GM19193 (cell line): ENCODE results near the gene PAX8.

Source experiments
- POLR2A ChIP-seq: IDR thresholded peaks from 4 replicates; pipeline ENCODE4 v1.6.1; 2011; ENCODE audit not compliant: insufficient read depth, insufficient read length; ENCODE audit errors: extremely low read depth

PAX8 gene

DNA sequence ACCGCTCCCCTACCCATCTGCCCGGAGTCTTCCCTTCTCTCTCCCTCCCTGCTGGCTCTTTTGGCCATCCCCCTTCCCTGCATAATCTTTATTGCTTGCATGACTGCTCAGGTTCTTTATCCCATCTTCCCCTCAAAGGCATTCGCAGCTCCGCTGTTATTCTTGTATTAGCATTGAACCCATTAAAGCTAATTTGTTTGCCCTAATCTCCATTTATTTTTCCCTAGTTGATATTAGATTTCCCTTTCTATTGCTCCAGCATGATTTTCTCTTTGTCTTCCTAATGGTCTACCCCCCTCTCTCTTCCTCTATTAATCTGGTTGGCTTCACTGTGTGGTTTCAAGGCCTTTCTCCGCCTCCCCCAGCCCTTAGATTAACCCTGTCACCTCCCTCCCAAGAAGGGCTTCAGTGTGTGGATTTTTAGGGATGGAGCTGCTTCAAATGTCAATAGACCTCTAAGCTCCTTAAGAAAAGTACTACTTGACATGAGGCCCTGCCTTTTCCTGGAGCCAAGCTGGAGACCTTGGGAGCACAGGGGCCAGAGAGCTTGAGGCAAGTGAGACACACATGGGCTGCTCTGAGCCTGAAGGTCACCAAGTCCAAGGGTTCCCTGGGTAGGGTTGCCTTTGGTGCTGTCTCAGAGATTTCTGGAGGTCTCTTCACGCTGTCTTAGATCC, 20.1 kb downstream of the PAX8 start:
- no peak for TF ChIP-seq POLR2A

DNA sequence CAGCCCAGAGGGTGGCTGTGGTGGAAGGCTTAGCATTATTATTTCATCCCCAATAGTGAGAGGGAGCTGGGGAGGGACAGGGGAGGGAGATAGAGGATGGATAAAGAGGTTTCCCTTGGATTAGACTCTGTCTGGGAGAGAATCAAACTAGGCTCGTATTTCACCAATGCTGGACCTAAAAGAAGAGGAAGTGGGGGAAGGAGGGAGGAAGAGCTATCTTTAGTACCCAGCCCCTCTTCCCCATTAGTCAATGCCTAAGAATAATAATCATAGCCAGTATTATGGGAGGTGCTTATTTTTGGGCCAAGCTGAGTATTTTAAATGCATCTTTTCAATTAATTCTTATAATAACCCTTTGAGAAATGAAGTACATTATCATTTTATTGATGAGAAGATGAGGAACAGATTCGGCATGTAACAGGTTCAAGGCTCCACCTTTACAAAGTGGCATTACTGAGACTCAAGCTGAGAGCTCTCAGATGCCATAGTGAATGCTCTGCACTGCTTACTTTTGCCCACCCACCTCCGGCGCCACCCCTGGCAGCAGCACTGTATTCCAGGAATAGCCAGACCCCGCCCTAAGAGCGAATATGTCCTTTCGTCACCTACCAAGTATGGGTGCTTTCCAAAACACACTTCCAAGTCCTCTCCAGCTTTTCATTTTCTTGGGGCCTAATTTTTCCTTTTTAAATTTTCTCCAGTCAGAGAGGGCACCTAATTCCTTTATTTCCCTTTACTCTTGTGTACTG, 21.0 kb downstream of the PAX8 start:
- TF ChIP-seq POLR2A = no peak

DNA sequence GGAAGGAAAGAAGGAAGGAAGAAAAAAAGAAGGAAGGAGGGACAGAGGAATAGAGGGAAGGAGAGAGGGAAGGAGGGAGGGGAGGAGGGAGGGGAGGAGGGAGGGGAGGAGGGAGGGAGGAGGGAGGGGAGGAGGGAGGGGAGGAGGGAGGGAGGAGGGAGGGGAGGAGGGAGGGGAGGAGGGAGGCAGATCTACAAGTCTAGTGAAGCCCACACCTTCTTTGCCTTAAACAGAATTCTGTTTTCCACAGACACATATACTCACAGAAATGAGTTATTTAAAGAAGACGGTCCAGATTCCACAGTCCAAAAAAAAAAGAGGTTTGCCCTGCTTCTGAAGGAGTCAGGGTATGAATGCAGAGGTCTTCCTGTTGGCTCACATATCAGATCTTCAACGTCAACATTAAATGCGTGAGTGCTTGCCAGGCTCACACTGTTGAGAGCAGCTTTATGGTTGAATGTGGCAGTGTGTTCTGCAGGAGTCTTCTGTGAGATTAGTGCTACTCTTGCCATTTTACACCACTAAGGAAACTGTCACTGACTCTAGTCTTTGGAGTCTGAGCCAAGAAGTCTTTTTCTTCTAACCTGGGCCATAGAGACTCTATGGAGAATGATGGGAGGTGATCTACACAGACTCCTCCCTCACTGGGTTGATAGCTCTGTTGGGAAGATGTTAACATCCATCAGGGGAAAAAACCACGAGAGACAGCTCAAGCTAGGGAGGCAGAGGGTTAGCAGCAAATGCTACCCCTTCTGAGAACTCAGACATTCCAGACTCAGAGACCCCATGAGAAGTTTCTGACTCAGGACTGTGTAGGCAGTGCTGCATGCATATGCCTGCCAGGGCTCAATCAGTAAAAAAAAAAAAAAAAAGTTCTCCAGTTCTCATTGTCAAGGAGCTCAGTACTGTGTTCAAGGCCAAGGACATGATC, 23.3 kb downstream of the PAX8 start:
- TF ChIP-seq POLR2A = no peak

DNA sequence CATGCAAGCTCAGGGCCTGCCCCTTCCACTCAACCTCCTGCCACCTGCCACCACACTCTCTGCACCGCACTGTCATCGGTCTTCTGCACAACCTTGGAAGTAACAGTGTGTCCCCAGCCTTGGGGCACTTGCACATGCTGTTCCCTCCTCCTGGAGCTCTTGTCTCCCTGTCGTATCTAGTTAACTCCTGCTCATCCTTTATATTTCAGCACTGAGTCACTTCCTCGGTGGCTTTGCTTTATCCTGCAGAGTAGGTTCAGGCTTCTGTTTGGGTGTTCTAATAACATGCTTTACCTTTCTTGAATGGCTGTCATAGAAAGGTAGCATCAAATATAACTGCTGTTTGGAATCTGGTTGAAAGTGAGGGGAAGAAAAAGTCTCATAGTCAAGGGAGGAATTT, 25.3 kb downstream of the PAX8 start:
- no peak for TF ChIP-seq POLR2A

DNA sequence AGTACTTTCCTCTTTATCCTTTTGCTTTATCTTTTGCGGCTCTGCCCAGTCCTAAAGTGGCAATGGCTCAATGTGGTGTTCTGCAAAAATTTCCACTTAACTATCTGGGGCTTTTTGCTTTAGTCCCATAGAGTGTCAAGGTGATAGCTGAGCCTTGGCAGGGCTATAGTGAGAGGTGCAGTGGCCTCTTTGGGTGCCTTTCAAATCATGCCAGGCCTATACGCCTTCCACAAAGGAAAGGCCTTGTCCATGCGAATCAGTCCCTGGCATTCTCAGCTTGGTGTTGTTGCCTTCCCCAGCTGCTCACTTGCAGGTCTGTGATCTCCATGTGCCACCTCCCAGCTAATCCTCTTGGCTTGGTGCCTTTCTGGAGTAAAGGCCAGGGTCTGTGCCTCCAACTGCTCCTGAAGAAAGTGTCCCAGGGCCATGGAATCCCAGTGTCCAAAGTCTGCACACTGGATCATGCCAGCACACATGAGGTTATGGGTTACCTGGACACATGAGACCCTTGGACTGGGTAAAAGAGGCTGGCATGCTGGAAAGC, 26.6 kb downstream of the PAX8 start:
- TF ChIP-seq POLR2A = no peak

DNA sequence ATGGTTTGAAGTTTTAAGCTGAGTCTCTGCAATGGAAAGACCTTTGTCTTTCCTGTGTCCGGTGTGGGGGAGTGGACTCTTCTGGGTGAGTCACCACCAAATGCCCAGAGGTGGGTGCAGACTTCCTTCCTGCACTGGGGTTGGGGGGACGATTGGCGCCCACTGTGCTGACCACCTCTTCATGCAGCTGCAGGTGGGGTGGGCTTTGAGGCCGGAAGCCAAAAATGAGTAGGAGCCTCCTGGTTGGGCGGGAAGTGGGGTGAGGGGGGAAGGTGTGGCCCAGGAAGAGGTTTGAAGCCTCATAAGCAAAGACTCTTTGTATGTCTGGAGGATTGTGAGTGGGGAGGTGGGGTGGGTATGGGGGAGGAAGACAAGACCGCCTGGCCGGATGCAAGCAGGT, 27.6 kb downstream of the PAX8 start:
- no peak for TF ChIP-seq POLR2A

DNA sequence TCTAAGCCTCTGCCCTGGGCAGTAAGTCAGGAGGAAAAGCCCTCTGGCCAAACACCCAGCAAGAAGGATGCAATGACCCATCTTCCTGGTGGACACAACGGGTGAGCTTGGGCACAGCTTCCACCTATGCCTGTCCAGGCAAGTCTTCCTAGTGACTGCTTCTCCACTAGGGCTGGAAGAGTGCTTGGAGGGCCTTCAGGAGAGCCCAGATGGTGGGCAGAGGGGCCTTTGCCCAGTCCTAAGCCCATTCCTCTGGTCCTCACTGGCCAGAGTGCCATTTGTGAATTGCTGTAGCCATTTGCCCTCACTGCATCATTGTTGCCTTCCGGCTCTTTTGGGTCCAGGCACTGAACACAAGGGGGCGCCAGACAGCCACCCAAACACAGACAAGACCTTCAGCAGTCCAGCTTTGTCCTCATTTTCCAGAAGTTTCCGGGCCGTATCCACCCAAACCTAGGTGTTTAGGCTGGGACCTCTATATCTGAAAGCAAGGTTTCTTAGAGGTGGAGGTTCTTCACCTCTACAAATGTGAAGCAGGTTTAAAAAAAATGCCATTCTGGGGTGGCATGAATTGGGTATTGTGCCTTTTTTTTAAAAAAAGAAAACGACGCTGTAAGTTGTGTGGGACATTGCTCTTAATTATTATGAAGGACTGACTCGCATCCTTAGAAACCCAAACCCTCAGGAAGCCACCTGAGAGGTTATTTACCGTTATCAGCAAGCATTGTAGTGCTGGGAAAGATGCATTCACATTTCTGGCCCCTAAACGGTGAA, 29.5 kb downstream of the PAX8 start:
- no peak for TF ChIP-seq POLR2A

DNA sequence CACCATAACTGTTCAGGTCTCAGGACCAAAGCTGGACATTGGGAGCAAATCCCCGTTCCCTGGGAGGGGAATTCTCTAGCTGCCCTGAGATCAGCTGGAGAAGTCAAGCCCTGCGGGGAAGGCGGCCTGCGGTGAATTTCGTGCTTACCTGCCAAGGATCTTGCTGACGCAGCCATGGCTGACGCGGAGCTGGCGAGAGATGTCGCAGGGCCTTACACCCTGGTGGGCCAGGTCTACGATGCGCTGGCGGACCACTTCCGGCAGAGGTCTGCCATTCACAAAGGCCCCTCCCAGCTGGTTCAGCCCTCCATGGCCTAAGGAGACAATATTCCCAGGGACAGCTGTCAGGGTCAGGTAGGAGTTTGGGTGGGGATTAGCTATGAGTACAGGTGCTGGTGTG, 32.1 kb downstream of the PAX8 start:
- no peak for TF ChIP-seq POLR2A

DNA sequence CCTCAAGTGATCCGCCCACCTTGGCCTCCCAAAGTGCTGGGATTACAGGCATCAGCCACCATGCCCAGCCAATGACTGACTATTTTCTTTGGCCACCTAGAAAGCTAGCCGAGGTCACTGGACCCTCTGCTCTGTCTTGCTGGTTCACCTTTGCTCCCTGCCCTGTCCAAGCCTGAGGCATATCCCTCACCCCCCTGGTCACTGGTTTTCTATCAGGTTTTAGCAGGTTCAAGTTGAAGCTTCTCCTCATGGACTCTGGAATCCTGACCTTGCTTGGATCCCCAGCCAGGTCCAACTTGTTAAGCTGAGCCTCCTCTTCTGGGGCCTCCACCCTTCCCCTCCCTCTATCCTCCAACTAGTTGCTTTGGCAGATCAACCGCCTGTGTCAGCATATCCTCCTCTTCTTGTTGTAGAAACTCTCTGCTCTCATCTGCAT, 33.4 kb downstream of the PAX8 start:
- TF ChIP-seq POLR2A = no peak

DNA sequence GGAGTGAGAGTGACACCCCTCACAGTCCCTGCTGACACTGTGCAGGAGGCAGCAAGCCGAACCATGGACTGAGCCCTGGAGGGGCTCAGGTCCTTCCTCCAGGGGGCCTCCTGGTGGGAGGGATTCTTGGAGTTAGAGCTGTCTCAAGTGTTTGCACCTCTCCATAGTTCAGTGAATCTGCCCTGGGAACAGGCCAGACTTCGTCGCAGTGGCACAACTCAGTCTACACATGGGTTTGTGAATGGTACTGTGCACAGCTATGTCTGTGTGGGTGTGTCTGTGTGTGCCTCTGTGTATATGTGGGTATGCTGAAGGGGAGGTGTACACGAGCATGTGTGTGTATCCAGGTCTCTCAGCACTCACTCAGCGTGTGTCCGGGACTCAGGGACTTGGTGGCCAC, 36.4 kb downstream of the PAX8 start:
- TF ChIP-seq POLR2A = no peak

DNA sequence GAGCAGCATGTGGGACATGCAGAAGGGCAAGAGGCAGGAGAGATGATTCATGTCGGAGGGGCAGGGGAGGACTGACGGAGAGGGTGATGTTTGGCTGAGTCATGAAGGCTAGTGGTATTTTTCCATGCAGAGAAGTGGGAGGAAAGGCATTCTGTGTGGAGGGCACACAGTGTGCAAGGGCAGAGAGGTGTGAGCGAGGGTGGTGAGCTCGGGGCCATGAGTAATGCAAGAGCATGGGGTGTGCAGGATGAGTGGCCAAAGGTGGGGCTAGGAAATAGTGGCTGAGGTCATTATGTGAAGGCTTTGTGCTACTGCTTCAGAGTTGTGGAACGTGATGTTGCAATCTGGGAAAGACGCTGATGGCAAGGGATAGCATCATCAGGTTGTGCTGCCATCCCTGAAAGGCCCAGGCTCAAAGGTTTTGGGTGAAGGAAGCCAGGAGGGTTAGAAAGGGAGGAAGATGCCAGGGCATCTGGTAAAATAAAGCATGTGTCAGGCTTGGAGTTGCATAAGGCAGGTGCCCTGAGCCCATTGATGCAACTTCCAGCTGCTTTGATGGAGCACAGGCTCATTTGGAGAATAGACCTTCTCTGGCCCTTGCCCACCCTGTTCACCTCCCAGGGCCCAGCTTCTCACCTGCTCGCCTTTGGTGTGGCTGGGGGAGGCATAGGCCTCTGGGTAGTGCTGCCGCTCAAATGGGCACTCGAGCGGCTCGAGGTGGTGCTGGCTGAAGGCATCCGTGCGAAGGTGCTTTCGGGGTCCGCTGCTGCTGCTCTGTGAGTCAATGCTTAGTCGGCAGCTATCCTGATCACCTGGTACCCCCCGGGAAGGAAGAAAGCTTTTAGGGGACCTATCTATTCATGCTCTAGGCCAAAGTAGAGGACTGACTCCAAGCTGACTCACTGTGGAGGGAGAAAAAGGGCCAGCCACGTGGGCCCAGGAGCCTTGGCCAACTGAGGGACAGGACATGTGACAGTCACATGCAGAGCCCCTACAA, 37.5 kb downstream of the PAX8 start:
- TF ChIP-seq POLR2A = no peak

DNA sequence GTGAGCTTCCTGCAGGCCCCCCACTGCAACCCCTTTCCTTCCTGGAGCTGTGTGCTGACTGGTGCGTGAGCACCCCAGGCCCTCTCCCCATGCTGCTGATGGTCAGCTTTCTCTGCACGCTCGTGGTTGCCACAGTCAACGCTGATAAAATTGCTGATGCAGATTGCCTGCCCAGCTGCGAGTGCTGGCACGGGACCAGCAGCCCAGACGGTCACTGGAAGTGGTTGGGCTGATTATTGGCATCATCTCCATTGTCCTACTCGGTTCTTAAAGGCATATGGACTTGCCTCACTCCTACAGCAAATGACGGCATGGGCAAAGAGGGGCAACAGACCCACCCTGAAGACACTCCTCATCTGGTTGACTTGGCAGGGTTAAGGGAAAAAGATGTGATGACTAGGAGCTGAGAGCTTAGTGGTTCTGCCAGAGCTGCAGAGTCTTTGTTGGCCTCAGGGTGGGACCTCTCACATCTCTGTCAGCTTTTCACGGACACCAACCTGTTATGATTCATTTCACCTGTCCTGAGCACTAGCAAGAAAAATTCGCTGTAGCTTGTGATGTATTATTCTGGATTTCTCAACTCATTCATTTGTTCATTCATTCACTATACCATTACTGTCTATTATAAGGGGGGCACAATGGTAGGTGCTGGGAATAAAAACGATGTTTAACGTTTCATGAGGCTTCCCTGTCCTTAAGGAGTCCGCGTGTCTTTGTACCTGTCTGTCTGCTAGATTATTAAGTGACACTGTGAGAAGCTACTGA, 38.4 kb downstream of the PAX8 start:
- TF ChIP-seq POLR2A = no peak
